ENCODE measurements around the gene ITPR3. TPM values are rescaled to one million over a fixed set of nuclear protein-coding genes. Genes with fewer than 3 reads are reported as not detected.

The ITPR3 gene
- total and polyA plus RNA-seq, 2 of the 13 experiments (the other 11 are each of a cell fraction or from before 2014, with no cell fraction given): 3.8 to 21.4 TPM

DNA sequence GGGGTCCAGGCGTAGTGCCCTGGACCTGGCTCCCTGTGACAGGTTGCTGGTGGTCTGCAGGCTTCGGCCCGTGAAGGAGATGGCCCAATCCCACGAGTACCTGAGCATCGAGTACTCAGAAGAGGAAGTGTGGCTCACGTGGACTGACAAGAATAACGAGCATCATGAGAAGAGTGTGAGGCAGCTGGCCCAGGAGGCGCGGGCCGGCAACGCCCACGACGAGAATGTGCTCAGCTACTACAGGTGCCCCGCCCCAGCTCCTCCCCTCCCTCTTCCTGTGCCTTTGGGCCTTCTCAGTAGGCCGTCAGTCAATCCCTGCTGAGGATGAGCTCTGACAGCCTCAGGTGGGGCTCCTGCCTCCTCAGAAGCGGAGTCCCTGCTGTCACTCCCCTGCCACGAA is 47.8 kb downstream of the ITPR3 start:
- DNase-seq (ENCODE audit: low spot score) (no peak), ATAC-seq (no peak), FAIRE-seq (no peak)
- Histone ChIP-seq H3K4me1 (ENCODE audit: insufficient read depth, low read length) (no peaks in the 10 kb centered on the region), H3K27me3 (ENCODE audit: control insufficient read depth in 1 of 2, insufficient read depth in 2 of 2, low read length in 2 of 2) (no peaks in the 10 kb centered on the region), H3K79me2 (ENCODE audit: insufficient read depth, low read length) (no peaks in the 10 kb centered on the region), H3K9ac (ENCODE audit: insufficient read depth, low read depth, low read length) (no peak overlapping the region), H3K4me3 (replicated peaks in 1 of 3; ENCODE audit: insufficient read depth in 1 of 3, low read depth in 2 of 3, low read length in 3 of 3) (no peak overlapping the region), H3K9me3 (ENCODE audit: low read length) (no peaks in the 10 kb centered on the region), H4K20me1 (ENCODE audit: insufficient read depth, low read length) (no peaks in the 10 kb centered on the region), H2AFZ (ENCODE audit: low read length) (no peak overlapping the region), H3K4me2 (ENCODE audit: low read depth, low read length) (no peak overlapping the region), H3K36me3 (replicated peaks in 1 of 2; ENCODE audit: control insufficient read depth in 1 of 2, insufficient read depth in 2 of 2, low read length in 2 of 2) (peaks cover 0 to 4% of the 10 kb centered on the region in 2 experiments; a peak in 3 of 5 replicates), H3K27ac (ENCODE audit: extremely low read length, insufficient read depth, low read length) (no peak overlapping the region)
- WGBS (ENCODE audit: low lambda C conversion rate): 82% methylated on average over 17 of the region's 17 CpGs
- CTCF ChIA-PET (ENCODE audit: low intra/inter-chr PET ratio, low total read pairs): no interaction called here
- POLR2A ChIA-PET: interaction anchor here (1.9 kb wide), 1 partner anchor 79 kb away, joined by 5 read pairs; no protein-coding TSS in a partner anchor
- intact Hi-C loops (cut with micrococcal nuclease; ENCODE audit: unreplicated experiment) (no loop called here), in situ Hi-C loops (cut with HindIII; ENCODE audit: extremely low pct_ligation_motif_present, low pct_unique_long_range_greater_than_20kb) (no loop called here)
- no peak for TF ChIP-seq ZNF121 (CRISPR knock-in tag; IDR thresholded peaks at IDR 0.05)
- TF ChIP-seq ZNF431 (CRISPR knock-in tag; IDR thresholded peaks at IDR 0.05; ENCODE audit: borderline replicate concordance, low read depth): no peak
- no peak for TF ChIP-seq ZNF724P (CRISPR knock-in tag; IDR thresholded peaks at IDR 0.05; ENCODE audit: borderline replicate concordance)
- no peak for TF ChIP-seq ZNF441 (CRISPR knock-in tag; IDR thresholded peaks at IDR 0.05; ENCODE audit: borderline replicate concordance)
- no peak for TF ChIP-seq GLI4 (CRISPR knock-in tag; IDR thresholded peaks at IDR 0.05; ENCODE audit: borderline replicate concordance)
- BruUV-seq (replicated peaks): no TSS peak

DNA sequence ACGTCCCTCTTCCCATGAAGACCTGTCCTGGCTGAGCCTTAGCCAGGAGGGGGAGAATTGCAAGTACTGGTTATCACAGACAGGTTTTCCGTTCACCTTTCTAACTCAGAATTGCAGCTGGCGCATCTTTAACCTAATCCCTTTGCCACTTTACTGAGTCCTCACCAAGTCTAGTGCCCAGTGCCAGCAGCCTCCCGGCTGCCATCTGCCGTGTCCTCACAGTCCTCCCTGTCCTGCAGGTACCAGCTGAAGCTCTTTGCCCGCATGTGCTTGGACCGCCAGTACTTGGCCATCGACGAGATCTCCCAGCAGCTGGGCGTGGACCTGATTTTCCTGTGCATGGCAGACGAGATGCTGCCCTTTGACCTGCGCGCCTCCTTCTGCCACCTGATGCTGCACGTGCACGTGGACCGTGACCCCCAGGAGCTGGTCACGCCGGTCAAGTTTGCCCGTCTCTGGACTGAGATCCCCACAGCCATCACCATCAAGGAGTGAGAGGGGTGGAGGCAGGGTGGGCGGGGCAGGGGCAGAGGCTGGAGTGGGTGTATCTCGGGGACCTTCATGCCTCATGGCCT is 49.1 kb downstream of the ITPR3 start:
- no peaks in the 10 kb centered on the region for H3K9me3 ChIP-seq (ENCODE audit: low read length)
- no peak overlapping the region for H3K4me2 ChIP-seq (ENCODE audit: low read depth, low read length)
- 91% methylated on average over 17 of the region's 21 CpGs for WGBS (ENCODE audit: low lambda C conversion rate)
- BruUV-seq (replicated peaks): no TSS peak
- H2AFZ ChIP-seq (ENCODE audit: low read length): no peak overlapping the region
- H3K36me3 ChIP-seq (replicated peaks in 1 of 2; ENCODE audit: control insufficient read depth in 1 of 2, insufficient read depth in 2 of 2, low read length in 2 of 2): peaks cover 0 to 4% of the 10 kb centered on the region in 2 experiments; a peak in 3 of 5 replicates
- in situ Hi-C loops (cut with HindIII; ENCODE audit: extremely low pct_ligation_motif_present, low pct_unique_long_range_greater_than_20kb) (loop anchor here (5.0 kb wide), 1 partner anchor 83 kb away; no protein-coding TSS in a partner anchor), intact Hi-C loops (cut with micrococcal nuclease; ENCODE audit: unreplicated experiment) (no loop called here)
- POLR2A ChIA-PET: interaction anchor here (1.1 kb wide), 1 partner anchor 80 kb away, joined by 3 read pairs; no protein-coding TSS in a partner anchor
- FAIRE-seq (no peak), DNase-seq (ENCODE audit: low spot score) (no peak), ATAC-seq (no peak)
- H3K27ac ChIP-seq (ENCODE audit: extremely low read length, insufficient read depth, low read length): no peak overlapping the region
- H3K27me3 ChIP-seq (ENCODE audit: control insufficient read depth in 1 of 2, insufficient read depth in 2 of 2, low read length in 2 of 2): no peaks in the 10 kb centered on the region
- H3K4me1 ChIP-seq (ENCODE audit: insufficient read depth, low read length): no peaks in the 10 kb centered on the region
- CTCF ChIA-PET (ENCODE audit: low intra/inter-chr PET ratio, low total read pairs): no interaction called here
- no peak overlapping the region for H3K9ac ChIP-seq (ENCODE audit: insufficient read depth, low read depth, low read length)
- H4K20me1 ChIP-seq (ENCODE audit: insufficient read depth, low read length): no peaks in the 10 kb centered on the region
- no peak overlapping the region for H3K4me3 ChIP-seq (replicated peaks in 1 of 3; ENCODE audit: insufficient read depth in 1 of 3, low read depth in 2 of 3, low read length in 3 of 3)
- TF ChIP-seq SPEN (CRISPR knock-in tag; IDR thresholded peaks at IDR 0.05; ENCODE audit: low read depth) (no peak), TBX2 (CRISPR knock-in tag; IDR thresholded peaks at IDR 0.05; ENCODE audit: borderline replicate concordance) (no peak), SCMH1 (CRISPR knock-in tag; IDR thresholded peaks at IDR 0.05; ENCODE audit: borderline replicate concordance) (no peak)
- H3K79me2 ChIP-seq (ENCODE audit: insufficient read depth, low read length): no peaks in the 10 kb centered on the region

Measured in HepG2 (cell line).